GM12873 (cell line): ENCODE data around the gene PTPRR.

Experiments used
- CTCF ChIP-seq: IDR thresholded peaks from 2 replicates; pipeline ENCODE4 v1.5.1; 2012; ENCODE audit warnings: low read depth, mild to moderate bottlenecking, moderate library complexity, low read length, control low read depth; ENCODE audit not compliant: insufficient read depth; ENCODE audit errors: missing control alignments

PTPRR gene

GRCh38 chr12:70666364-70666763, 254.2 kb downstream of the PTPRR start:
- TF ChIP-seq CTCF, result no peak

- TF ChIP-seq CTCF, result no peak
Measured at GRCh38 chr12:70664465-70664881, 256.1 kb downstream of the PTPRR start.

GRCh38 chr12:70663838-70664237, 256.7 kb downstream of the PTPRR start:
- no peak for TF ChIP-seq CTCF

- no peak for TF ChIP-seq CTCF
Measured at GRCh38 chr12:70661466-70662161, 258.9 kb downstream of the PTPRR start.

- TF ChIP-seq CTCF, result no peak
Measured at GRCh38 chr12:70660620-70661219, 259.8 kb downstream of the PTPRR start.

GRCh38 chr12:70660002-70660604, 260.4 kb downstream of the PTPRR start:
- TF ChIP-seq CTCF, result no peak

GRCh38 chr12:70659077-70659606, 261.4 kb downstream of the PTPRR start:
- no peak for TF ChIP-seq CTCF
